ENCODE measurements around the gene CCNI2. TPM values are rescaled to one million over a fixed set of nuclear protein-coding genes. Genes with fewer than 3 reads are reported as not detected.

Gene CCNI2
- total and polyA plus RNA-seq, 9 of the 15 experiments (the other 6 are each of a cell fraction or from before 2014, with no cell fraction given): 0.05 to 1.7 (median 0.81) TPM; not detected in 5

GRCh38 chr5:132776131-132776937 is 29.1 kb downstream of the CCNI2 start (continued):
- TF ChIP-seq FOXP1 (CRISPR knock-in tag; IDR thresholded peaks at IDR 0.05) (0 out of 2 replicates have a peak, but pooled peaks have one; percentile 4), ZKSCAN1 (IDR thresholded peaks at IDR 0.05; ENCODE audit: low read depth, low read length) (no peak), ZNF699 (CRISPR knock-in tag; IDR thresholded peaks at IDR 0.05; ENCODE audit: insufficient replicate concordance) (no peak), ZNF146 (CRISPR knock-in tag; IDR thresholded peaks at IDR 0.05; ENCODE audit: unreplicated experiment) (no peak), DIDO1 (tag; IDR thresholded peaks at IDR 0.05; ENCODE audit: low read depth) (no peak), TCF15 (CRISPR knock-in tag; IDR thresholded peaks at IDR 0.05) (no peak), MAFG (tag; conservative IDR thresholded peaks at IDR 0.05) (no peak), E2F8 (IDR thresholded peaks at IDR 0.05; ENCODE audit: low read depth, partially characterized antibody) (no peak), RAD21 (CRISPR knock-in tag; conservative IDR thresholded peaks at IDR 0.05 in 1 of 2, IDR thresholded peaks at IDR 0.05 in 1 of 2) (no peak), E2F1 (CRISPR knock-in tag; IDR thresholded peaks at IDR 0.05) (no peak), CHD2 (IDR thresholded peaks at IDR 0.05; ENCODE audit: low read depth, low read length) (no peak), ZNF408 (CRISPR knock-in tag; IDR thresholded peaks at IDR 0.05; ENCODE audit: low read depth) (no peak), ZNF175 (CRISPR knock-in tag; IDR thresholded peaks at IDR 0.05; ENCODE audit: low read depth) (no peak), CSDE1 (IDR thresholded peaks at IDR 0.05) (no peak), CBX1 (IDR thresholded peaks at IDR 0.05; ENCODE audit: low read depth) (no peak), ZSCAN29 (IDR thresholded peaks at IDR 0.05) (no peak), MBD1 (CRISPR knock-in tag; IDR thresholded peaks at IDR 0.05) (no peak), TOE1 (IDR thresholded peaks at IDR 0.05; ENCODE audit: borderline replicate concordance) (peak; percentile 33; the same call in 1 of the 2 replicates), TOE1 (CRISPR knock-in tag; IDR thresholded peaks at IDR 0.05; ENCODE audit: borderline replicate concordance, low read depth) (no peak), ELK1 (CRISPR knock-in tag; IDR thresholded peaks at IDR 0.05) (no peak)

All from K562 (cell line).